ENCODE data around the gene KCTD21.
"Not testable (repeated sequence)": the region's sequence is repeated elsewhere in the genome, so short reads cannot be mapped to it uniquely, and the experiment has no call there.

KCTD21 gene

GRCh38 chr11:78222726-78223125 is 34.3 kb upstream of the KCTD21 start:
- not testable (repeated sequence) for H3K9me3 Mint-ChIP-seq, H3K27me3 Mint-ChIP-seq, H3K36me3 Mint-ChIP-seq, H3K4me3 Mint-ChIP-seq, H3K4me1 Mint-ChIP-seq, H3K27ac Mint-ChIP-seq

DNA sequence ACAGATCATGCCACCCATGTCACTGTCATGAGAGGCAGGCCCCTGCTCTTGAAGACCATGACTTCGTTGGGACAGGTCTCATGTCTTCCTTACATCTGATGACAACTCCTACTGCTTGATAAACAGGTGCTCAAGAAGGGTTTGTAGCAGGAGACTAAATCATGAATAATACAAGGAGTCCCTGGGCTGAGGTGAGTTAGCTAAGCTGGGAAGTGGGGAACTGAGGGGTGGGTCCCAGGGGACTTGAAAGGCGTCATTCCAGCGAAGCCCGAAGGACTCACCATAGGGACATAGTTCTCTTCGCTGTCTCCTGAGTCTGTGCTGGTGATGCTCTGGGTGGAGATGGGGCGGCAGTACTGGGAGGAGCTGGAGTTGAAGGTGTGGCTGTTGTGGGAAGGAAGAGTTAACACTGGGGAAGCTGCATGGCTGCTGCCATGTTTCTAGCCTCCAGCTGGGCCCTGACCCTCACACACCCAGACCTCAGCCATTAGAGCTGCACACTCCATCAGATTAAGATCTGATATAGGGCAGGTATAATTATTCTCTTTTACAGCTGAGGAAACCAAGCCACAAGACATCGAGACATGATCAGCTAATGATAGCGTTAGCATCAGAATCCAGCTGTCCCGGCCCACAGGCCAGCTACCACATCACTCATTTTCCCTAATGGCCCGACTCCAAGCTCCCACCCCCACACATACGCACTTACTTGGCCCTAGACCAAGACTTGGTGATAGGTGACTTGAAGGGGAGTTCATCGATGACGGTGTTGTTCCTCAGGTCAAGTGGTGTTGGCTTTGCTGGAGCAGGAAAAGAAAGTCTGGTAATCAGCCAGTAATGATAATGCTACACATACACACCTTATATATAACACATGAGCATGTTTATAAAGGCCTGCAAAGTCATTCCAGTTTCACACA is 33.2 kb upstream of the KCTD21 start:
- H3K4me3 Mint-ChIP-seq, result no peak overlapping the region
- peaks cover 3% of the 10 kb centered on the region for H3K36me3 Mint-ChIP-seq
- peaks cover 4% of the 10 kb centered on the region for H3K4me1 Mint-ChIP-seq
- no peaks in the 10 kb centered on the region for H3K27me3 Mint-ChIP-seq
- no peak overlapping the region for H3K27ac Mint-ChIP-seq
- no peaks in the 10 kb centered on the region for H3K9me3 Mint-ChIP-seq

GRCh38 chr11:78220218-78221157 is 32.1 kb upstream of the KCTD21 start:
- H3K27ac Mint-ChIP-seq, result no peak overlapping the region
- H3K27me3 Mint-ChIP-seq, result no peaks in the 10 kb centered on the region
- peaks cover 4% of the 10 kb centered on the region for H3K4me1 Mint-ChIP-seq
- H3K4me3 Mint-ChIP-seq, result no peak overlapping the region
- no peaks in the 10 kb centered on the region for H3K9me3 Mint-ChIP-seq
- peaks cover 3% of the 10 kb centered on the region for H3K36me3 Mint-ChIP-seq

DNA sequence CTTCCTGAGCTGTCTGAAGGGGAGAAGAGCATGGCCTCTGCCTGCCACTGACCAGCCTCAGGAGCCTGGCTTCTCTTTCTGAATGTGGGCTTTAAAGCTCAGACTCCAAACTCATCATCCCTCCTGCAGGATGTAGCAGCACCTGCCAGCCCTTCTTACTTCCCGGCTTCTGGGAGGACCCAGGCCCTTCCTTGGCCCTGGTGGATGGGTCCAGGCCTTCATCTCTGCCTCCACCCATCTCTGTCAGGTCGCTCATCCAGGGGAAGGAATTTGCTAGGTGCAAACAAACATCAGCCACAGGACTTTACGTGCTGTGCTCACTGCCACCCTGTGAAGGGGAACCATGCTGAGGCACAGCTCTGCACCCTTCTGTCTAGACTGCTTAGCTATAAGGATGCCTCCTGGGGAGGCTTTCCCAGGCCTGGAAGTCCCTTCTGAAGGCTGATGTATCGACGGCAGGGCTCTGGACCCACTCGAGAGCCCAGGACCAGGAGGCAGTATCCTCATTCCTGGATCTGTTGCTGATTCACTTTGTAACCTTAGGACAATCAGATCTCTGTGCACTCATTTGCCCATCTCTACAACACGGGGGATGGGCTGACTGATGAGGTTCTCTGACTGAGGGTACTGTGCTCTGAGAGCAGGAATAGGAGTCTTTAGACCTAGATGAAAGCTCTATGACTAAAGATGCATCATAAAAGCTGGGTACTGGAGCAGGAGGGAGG is 31.2 kb upstream of the KCTD21 start:
- H3K36me3 Mint-ChIP-seq, result peaks cover 3% of the 10 kb centered on the region
- no peaks in the 10 kb centered on the region for H3K9me3 Mint-ChIP-seq
- peaks cover 4% of the 10 kb centered on the region for H3K4me1 Mint-ChIP-seq
- no peak overlapping the region for H3K27ac Mint-ChIP-seq
- no peak overlapping the region for H3K4me3 Mint-ChIP-seq
- H3K27me3 Mint-ChIP-seq, result no peaks in the 10 kb centered on the region

GRCh38 chr11:78218707-78219492 is 30.5 kb upstream of the KCTD21 start:
- Mint-ChIP-seq H3K4me3 (no peak overlapping the region), H3K27ac (no peak overlapping the region), H3K27me3 (no peaks in the 10 kb centered on the region), H3K9me3 (no peaks in the 10 kb centered on the region), H3K36me3 (peaks cover 3% of the 10 kb centered on the region), H3K4me1 (peaks cover 4% of the 10 kb centered on the region)

DNA sequence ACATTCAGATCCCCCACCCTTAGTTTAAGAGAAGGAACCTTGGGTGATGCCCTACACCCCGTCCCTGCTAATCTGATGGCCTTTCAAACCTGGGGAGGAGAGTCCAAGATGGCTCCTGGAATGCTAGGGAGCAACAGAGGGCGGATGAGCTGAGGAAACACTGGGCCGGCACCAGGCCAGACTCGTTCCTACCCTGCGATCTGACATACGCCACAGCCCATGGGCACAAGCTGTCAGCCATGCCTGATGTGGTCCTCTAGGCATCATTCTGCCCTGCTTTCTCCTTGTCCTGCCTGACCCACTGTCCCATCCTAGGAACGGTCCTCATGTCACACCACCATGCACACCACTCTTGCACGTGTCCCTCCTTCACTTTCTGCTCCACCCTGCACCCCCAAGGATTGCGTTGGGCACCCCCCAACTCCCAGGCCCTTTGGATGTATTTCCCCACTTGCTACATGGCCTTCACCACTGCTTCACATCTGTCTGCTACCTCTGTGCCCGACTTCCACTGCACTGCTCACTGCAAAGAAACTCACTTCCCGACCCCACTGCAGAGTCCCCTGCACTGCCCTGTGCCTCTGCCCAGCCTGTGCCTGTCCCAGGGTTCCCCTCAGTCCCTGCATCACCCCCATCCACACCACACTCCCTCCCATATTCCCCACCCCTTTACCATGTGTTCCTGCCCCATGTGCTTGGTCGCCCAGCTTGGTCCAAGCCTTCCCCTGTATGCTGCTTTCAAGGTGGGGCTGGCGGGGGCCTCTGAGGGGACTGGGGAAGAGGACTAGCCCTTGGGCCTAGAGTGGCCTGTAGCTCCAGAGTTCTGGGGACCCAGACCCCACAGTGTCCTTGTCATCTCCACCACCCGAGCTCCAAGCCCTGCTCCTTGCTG is 29.5 kb upstream of the KCTD21 start:
- Mint-ChIP-seq H3K4me3 (no peak overlapping the region), H3K27ac (no peak overlapping the region)

GRCh38 chr11:78216571-78217287 is 28.3 kb upstream of the KCTD21 start:
- H3K36me3 Mint-ChIP-seq, result peaks cover 11% of the 10 kb centered on the region
- H3K27me3 Mint-ChIP-seq, result no peaks in the 10 kb centered on the region
- H3K9me3 Mint-ChIP-seq, result no peaks in the 10 kb centered on the region
- no peak overlapping the region for H3K27ac Mint-ChIP-seq
- H3K4me3 Mint-ChIP-seq, result no peak overlapping the region
- peaks cover 9% of the 10 kb centered on the region for H3K4me1 Mint-ChIP-seq

More for the DNA sequence above, 29.5 kb upstream of the KCTD21 start:
- Mint-ChIP-seq H3K27me3 (no peaks in the 10 kb centered on the region), H3K36me3 (peaks cover 5% of the 10 kb centered on the region), H3K4me1 (no peaks in the 10 kb centered on the region), H3K9me3 (no peaks in the 10 kb centered on the region)

- Mint-ChIP-seq H3K9me3 (no peaks in the 10 kb centered on the region), H3K4me3 (no peak overlapping the region), H3K36me3 (peaks cover 15% of the 10 kb centered on the region), H3K4me1 (peaks cover 16% of the 10 kb centered on the region), H3K27me3 (no peaks in the 10 kb centered on the region), H3K27ac (no peak overlapping the region)
These were observed 27.6 kb upstream of the KCTD21 start for GRCh38 chr11:78216021-78216420.

GRCh38 chr11:78214331-78215194 is 26.1 kb upstream of the KCTD21 start:
- no peaks in the 10 kb centered on the region for H3K9me3 Mint-ChIP-seq
- H3K4me3 Mint-ChIP-seq, result no peak overlapping the region
- H3K27ac Mint-ChIP-seq, result no peak overlapping the region
- no peaks in the 10 kb centered on the region for H3K27me3 Mint-ChIP-seq
- H3K4me1 Mint-ChIP-seq, result peaks cover 16% of the 10 kb centered on the region
- H3K36me3 Mint-ChIP-seq, result peaks cover 18% of the 10 kb centered on the region

GRCh38 chr11:78213526-78214330 is 25.3 kb upstream of the KCTD21 start:
- peaks cover 22% of the 10 kb centered on the region for H3K36me3 Mint-ChIP-seq
- no peaks in the 10 kb centered on the region for H3K9me3 Mint-ChIP-seq

GRCh38 chr11:78212586-78213371 is 24.4 kb upstream of the KCTD21 start:
- Mint-ChIP-seq H3K9me3 (no peaks in the 10 kb centered on the region), H3K36me3 (peaks cover 20% of the 10 kb centered on the region), H3K4me3 (no peak overlapping the region), H3K27ac (no peak overlapping the region), H3K4me1 (peaks cover 16% of the 10 kb centered on the region), H3K27me3 (no peaks in the 10 kb centered on the region)

More at GRCh38 chr11:78213526-78214330, 25.3 kb upstream of the KCTD21 start:
- Mint-ChIP-seq H3K4me1 (peaks cover 16% of the 10 kb centered on the region), H3K4me3 (no peak overlapping the region), H3K27me3 (no peaks in the 10 kb centered on the region), H3K27ac (no peak overlapping the region)
